Nephron progenitor cell (in vitro differentiated cells): ENCODE data around the gene HPRT1.
A peak's percentile ranks its signal among the peaks of the same experiment; 100 is the strongest.
"Not testable (repeated sequence)": the region's sequence is repeated elsewhere in the genome, so short reads cannot be mapped to it uniquely, and the experiment has no call there.

Experiments
- DNase-seq: peaks from one replicate; pipeline ENCODE4 v3.0.0; 2021
- H3K27ac Mint-ChIP-seq: 2 replicates; pipeline ENCODE4 v1.8.0; 2021; ENCODE audit warnings: mild to moderate bottlenecking, moderate library complexity, mixed read lengths
- H3K27me3 Mint-ChIP-seq: 2 replicates; pipeline ENCODE4 v1.8.0; 2021; ENCODE audit warnings: mild to moderate bottlenecking, low read depth, mixed read lengths; ENCODE audit not compliant: poor library complexity
- H3K36me3 Mint-ChIP-seq: 2 replicates; pipeline ENCODE4 v1.8.0; 2021; ENCODE audit warnings: low read depth, mixed read lengths
- H3K4me1 Mint-ChIP-seq: 2 replicates; pipeline ENCODE4 v1.8.0; 2021; ENCODE audit warnings: mixed read lengths
- H3K4me3 Mint-ChIP-seq: 2 replicates; pipeline ENCODE4 v1.8.0; 2021; ENCODE audit warnings: mild to moderate bottlenecking, moderate library complexity, mixed read lengths
- H3K9me3 Mint-ChIP-seq: 2 replicates; pipeline ENCODE4 v1.8.0; 2021; ENCODE audit warnings: mild to moderate bottlenecking, moderate library complexity, mixed read lengths
- TF ChIP-seq, protein P1 (sequence below): fragments of 200-600 bp; sonication (generic); IDR thresholded peaks from 2 replicates; pipeline ENCODE4 v1.5.0; 2021; ENCODE audit warnings: antibody characterized with exemption

Gene HPRT1

DNA sequence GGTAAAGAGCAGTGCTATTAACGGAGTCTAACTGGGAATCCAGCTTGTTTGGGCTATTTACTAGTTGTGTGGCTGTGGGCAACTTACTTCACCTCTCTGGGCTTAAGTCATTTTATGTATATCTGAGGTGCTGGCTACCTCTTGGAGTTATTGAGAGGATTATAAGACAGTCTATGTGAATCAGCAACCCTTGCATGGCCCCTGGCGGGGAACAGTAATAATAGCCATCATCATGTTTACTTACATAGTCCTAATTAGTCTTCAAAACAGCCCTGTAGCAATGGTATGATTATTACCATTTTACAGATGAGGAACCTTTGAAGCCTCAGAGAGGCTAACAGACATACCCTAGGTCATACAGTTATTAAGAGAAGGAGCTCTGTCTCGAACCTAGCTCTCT is 1.5 kb downstream of the HPRT1 start:
- DNase-seq, result no peak
- Mint-ChIP-seq H3K36me3 (peaks cover 16% of the 10 kb centered on the region), H3K27ac (no peak overlapping the region), H3K4me3 (peak overlapping the region; percentile 86), H3K27me3 (peaks cover 2% of the 10 kb centered on the region), H3K9me3 (peaks cover 37% of the 10 kb centered on the region), H3K4me1 (peaks cover 7% of the 10 kb centered on the region)
- TF ChIP-seq, protein P1, sequence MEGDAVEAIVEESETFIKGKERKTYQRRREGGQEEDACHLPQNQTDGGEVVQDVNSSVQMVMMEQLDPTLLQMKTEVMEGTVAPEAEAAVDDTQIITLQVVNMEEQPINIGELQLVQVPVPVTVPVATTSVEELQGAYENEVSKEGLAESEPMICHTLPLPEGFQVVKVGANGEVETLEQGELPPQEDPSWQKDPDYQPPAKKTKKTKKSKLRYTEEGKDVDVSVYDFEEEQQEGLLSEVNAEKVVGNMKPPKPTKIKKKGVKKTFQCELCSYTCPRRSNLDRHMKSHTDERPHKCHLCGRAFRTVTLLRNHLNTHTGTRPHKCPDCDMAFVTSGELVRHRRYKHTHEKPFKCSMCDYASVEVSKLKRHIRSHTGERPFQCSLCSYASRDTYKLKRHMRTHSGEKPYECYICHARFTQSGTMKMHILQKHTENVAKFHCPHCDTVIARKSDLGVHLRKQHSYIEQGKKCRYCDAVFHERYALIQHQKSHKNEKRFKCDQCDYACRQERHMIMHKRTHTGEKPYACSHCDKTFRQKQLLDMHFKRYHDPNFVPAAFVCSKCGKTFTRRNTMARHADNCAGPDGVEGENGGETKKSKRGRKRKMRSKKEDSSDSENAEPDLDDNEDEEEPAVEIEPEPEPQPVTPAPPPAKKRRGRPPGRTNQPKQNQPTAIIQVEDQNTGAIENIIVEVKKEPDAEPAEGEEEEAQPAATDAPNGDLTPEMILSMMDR, result no peak

- Mint-ChIP-seq H3K4me3 (no peak overlapping the region), H3K9me3 (peaks cover 34% of the 10 kb centered on the region), H3K27ac (no peak overlapping the region), H3K4me1 (peaks cover 7% of the 10 kb centered on the region), H3K36me3 (peaks cover 16% of the 10 kb centered on the region), H3K27me3 (no peaks in the 10 kb centered on the region)
- TF ChIP-seq, protein P1, result no peak
- no peak for DNase-seq
These were observed 3.0 kb downstream of the HPRT1 start for GRCh38 chrX:134462927-134463326.

GRCh38 chrX:134464453-134464852 is 4.5 kb downstream of the HPRT1 start:
- H3K9me3 Mint-ChIP-seq, result peaks cover 29% of the 10 kb centered on the region
- not testable (repeated sequence) for H3K27me3 Mint-ChIP-seq, H3K4me3 Mint-ChIP-seq, H3K27ac Mint-ChIP-seq, DNase-seq, H3K4me1 Mint-ChIP-seq
- H3K36me3 Mint-ChIP-seq, result peaks cover 16% of the 10 kb centered on the region

GRCh38 chrX:134469486-134469885 is 9.5 kb downstream of the HPRT1 start:
- Mint-ChIP-seq H3K36me3 (peaks cover 27% of the 10 kb centered on the region), H3K4me3 (no peak overlapping the region), H3K27me3 (no peaks in the 10 kb centered on the region), H3K4me1 (no peaks in the 10 kb centered on the region), H3K27ac (no peak overlapping the region), H3K9me3 (peaks cover 28% of the 10 kb centered on the region)
- DNase-seq, result no peak
- TF ChIP-seq, protein P1, result no peak

GRCh38 chrX:134470013-134470412 is 10.0 kb downstream of the HPRT1 start:
- H3K27ac Mint-ChIP-seq, result no peak overlapping the region
- H3K27me3 Mint-ChIP-seq, result no peaks in the 10 kb centered on the region

DNA sequence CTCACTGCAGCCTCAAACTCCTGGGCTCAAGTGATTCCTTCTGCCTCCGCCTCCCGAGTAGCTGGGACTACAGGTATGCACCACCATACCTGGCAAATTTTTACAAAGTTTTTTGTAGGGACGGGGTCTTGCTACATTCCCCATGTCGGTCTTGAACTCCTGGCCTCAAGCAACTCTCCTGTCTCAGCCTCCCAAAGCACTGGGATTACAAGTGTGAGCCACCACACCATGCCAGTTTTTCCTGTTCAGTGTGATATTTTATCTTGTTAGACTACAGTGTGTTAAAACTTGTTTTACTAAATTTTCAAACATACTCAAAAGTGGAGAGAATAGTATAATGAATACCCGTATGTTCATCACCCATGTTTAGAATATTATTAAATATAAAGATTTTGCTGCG is 12.1 kb downstream of the HPRT1 start:
- Mint-ChIP-seq H3K27me3 (no peaks in the 10 kb centered on the region), H3K4me1 (no peaks in the 10 kb centered on the region), H3K36me3 (peaks cover 34% of the 10 kb centered on the region), H3K4me3 (no peak overlapping the region), H3K27ac (no peak overlapping the region), H3K9me3 (peaks cover 20% of the 10 kb centered on the region)
- DNase-seq, result no peak
- TF ChIP-seq, protein P1, result no peak

More at GRCh38 chrX:134470013-134470412, 10.0 kb downstream of the HPRT1 start:
- TF ChIP-seq, protein P1, result no peak
- DNase-seq, result no peak
- Mint-ChIP-seq H3K9me3 (peaks cover 23% of the 10 kb centered on the region), H3K36me3 (peaks cover 25% of the 10 kb centered on the region), H3K4me3 (no peak overlapping the region), H3K4me1 (no peaks in the 10 kb centered on the region)
